HG02852 (cell line): Measurements from ENCODE around the gene SCAANT1.

Experiments
- ATAC-seq: cut with Tn5 transposase; IDR thresholded peaks from one replicate; pipeline ENCODE4 v1.9.1; 2021; ENCODE audit warnings: mild to moderate bottlenecking, moderate library complexity; ENCODE audit not compliant: unreplicated experiment

The SCAANT1 gene

DNA sequence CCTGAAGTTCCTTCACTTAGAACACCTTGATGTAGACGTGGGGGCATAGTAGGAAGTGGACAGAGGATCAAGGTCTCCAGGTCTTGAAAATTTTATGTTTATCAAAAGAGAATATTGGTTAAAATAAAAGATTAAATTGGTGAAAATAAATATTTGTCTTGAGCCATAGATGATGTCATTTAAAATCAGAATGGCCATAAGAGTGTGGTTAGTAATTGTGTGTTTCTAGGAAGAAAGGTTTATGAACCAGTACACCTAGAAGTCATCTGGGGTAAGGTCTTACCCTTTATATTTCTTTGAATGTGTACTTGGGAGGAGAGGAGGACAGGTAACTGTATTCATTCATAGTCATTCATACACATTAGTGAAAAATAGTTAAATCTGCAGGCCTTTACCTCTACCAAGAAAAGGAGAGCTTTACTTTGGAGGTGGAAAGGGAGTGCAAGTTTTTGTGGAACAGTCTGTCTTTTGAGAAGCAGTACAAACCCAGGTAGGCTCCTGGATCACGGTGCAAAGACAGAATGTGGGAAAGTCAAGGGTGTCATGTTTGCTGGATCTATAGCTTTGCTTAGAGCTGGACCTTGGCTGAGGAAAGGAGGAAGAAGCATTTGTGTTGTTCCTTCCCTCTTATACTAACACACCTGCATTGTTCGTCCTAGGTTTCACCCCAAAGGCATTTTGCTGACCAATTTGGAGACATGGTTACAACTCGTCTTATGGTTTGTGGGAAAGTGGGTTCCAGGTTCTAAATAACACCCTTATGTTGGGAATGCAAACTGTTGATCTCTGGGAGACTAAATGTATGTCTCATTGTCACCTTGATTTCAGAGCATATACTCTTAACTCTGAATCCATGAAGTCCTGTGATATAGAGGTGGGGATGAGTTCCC is 6.2 kb downstream of the SCAANT1 start:
- ATAC-seq = no peak

DNA sequence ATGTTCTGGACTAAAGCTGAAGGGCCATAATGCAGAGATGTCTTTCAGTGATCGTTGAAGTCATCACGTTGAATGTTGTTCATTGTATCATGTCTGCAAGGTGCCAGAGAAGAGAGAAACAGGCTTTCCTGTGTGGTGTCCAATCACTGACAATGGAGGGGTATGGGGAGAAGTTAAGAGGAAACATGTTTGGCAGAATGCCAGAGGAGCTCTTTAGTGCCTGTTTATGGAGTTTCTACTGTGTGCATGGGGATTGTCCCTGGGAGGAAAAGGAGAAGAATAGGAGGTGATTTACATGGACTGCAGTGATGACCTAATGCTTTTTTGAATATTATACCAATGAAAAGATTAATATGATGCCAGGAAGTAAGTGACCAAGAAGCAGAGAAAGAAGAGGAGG is 11.7 kb downstream of the SCAANT1 start:
- ATAC-seq = no peak

DNA sequence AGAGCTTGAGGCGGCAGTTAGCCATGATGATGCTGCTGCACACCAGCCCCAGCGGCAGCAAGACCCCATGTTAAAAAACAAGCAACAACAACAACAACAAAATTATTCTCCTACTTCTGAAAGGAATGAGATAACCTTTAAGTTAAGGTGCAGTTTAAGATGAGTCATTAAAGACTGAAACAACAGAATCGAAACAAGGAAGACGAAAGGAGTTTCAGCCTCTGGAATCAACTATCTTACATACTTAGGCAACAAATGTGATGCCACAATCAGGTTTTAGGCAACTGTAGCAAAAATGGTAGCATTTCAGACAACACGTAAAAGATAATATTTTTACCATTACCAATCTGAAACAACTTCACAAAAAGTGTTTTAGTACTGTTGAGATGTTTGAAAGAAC is 12.2 kb downstream of the SCAANT1 start:
- no peak for ATAC-seq

DNA sequence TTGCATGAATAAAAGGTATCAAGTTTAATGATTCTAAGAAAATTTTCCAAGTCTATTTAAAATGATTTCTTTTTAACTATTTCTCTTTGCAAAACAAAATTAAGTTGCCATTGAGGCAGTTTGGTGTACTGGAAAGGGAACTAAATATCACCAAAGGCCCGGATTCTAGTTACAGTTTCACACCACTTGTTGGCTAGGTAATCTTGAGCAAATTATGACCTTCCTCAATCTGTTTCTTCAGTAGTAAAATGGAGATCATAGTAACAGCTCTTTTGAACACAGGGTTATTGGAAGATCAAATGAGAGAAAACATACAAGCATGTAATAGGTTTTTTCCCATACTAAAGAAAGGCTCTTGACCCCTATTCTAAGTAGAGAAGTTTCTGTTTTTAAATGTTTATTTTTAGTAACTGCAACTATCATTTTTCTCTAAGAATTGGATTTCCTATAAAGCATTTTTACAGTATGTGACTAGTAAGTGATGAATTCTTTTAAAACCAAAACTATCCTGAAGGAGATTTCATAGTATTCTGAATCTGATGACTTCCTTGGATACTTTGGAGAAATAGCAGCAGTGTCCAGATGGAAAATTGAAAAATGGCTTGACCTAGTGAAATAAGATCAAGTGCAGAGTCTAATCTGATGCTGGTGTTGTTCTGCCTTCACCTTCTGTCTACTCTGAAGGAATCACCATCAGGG is 15.7 kb downstream of the SCAANT1 start:
- ATAC-seq = peak; percentile 68

DNA sequence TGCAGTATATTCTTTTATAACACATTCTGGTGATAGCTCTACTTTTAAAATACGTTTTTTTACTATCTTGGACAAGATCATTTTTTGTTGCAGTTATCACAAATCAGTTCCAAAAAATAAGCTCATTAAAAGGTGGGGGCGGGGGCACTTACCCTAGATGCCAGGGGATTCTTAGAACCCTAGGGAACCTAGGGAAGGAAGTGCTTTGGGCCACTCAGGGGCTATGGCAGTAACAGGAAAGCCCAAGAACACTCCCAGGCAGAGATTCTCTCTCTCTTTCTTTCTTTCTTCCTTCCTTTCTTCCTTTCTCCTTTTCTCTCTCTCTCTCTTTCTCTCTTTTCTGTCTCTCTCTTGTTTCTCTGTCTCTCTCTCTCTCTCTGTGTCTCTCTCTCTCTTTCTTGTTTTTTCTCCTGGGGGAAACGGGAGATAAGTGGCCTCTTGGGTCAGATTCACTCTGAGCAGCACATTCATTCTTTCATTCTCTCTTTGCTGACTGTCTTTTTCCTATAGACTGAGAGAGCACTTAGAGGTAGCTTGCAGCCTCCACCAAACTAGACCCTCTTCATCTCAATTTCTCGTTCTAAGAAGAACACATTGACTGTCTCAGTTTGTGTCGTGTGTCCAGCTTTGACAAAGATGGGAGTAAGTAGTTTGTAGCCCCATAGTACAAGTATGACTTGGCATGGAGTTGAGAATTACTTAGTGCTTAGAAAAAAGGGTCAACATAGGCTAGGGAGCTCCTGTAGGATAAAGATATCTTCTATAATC is 16.6 kb downstream of the SCAANT1 start:
- ATAC-seq = no peak

DNA sequence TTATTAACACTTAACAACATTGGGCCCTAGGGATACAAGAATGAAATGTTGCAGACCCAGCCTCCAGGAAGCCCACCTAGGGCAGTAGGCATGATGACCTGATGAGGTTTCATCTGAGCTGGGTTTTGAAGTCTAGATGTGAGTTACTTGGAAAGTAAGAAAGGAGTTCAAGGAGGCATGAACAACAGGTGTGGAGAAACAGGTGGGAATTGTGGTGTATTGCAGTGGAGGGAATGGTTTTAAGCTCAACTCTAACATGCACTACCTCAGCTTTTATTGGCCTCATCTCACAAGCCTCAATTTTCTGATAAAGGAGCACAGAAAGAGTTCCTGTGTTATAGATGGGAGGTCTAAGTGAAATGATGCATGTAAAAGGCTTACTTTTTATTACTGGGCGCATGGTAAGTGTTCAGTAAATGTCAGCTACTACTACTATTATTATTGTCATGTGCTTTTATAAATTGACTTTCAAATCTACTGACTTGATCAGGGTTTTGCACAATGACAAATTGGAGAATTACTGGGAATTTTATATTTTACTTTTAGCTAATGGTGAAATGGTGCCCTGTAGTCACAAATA is 19.3 kb downstream of the SCAANT1 start:
- ATAC-seq = no peak

DNA sequence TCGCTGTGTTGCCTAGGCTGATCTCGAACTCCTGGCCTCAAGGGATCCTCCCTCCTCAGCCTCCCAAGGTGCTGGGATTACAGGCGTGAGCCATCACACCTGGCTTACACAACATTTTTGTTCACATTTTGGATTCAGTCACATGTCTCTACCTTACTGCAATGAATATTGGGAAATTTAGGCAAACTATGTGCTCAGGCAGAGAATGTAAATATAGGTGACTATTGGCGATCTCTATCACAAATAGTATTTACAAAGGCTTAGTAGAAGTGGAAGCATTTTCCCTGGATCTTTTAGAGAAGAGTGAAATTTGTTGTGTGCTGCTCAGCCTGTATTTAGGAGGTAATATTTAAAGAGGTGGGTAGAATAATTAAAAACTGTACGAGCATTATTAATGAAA is 20.7 kb downstream of the SCAANT1 start:
- no peak for ATAC-seq

DNA sequence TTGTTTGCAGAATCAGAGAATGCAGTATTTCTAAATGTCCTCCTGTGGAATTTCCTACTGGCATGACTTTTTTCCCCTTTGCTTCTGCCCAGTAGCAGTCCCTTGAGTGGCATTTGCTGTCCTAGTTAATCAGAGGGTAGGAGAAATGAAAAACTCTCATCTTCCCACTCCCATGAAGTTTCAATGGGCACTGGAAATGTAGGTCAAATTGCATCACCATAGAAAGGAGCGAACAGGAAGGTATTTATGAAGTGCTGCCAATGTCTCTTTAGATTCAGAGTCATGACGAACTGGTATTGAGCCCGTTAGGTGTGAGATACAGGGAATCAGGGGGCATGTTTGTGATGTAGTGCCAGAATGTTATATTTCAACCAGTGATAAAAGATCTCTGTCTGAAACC is 25.3 kb downstream of the SCAANT1 start:
- ATAC-seq = no peak

DNA sequence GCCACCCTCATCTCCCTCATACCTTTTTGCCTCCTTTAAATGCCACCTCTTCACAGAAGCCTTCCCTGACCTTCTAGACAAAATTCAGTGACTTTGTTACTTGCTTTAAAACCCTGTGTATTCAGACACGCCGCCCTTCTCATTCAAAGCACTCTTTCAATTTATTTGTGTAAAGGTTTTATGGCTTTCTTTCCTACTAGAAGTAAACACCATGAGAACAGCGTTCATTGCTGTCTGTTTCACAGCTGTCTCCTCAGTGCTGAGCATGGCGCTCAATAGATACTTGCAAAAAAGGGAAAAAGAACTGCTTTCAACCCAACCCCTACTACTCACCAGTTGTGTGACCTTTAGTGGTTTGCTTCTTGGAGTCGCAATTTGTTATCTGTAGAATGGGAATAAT is 31.5 kb downstream of the SCAANT1 start:
- ATAC-seq = no peak

DNA sequence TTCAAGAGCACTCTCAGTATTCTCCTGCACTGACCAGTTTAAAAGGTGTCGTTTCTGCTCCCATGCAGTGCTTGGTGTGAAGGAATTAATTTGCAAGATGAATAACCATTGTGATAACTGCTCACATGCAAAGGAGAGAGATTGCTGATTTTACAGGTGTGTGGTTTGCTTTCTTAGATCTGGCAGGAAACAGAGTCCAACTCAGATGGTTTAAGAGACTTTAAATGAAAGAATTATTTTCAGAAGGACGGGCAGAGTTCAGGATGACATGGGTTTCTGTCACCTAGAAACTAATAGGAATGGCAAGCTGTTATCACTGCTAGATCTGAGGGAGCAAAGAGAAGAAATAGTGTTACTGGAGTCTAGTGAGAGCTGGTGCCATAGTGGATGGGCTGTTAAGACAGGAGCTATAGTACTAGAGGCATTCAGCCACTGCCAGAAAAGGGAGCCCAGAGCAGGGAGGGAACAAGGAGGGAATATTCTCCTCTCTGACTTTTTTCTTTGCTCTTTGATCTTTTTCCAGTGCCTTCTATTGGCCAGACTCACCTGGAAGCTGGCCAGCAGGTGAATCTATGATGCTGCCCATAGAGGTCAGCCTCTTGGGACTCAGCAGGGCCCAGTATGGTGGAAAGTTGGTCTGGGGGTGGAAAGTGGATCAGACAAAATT is 33.7 kb downstream of the SCAANT1 start:
- ATAC-seq = no peak

DNA sequence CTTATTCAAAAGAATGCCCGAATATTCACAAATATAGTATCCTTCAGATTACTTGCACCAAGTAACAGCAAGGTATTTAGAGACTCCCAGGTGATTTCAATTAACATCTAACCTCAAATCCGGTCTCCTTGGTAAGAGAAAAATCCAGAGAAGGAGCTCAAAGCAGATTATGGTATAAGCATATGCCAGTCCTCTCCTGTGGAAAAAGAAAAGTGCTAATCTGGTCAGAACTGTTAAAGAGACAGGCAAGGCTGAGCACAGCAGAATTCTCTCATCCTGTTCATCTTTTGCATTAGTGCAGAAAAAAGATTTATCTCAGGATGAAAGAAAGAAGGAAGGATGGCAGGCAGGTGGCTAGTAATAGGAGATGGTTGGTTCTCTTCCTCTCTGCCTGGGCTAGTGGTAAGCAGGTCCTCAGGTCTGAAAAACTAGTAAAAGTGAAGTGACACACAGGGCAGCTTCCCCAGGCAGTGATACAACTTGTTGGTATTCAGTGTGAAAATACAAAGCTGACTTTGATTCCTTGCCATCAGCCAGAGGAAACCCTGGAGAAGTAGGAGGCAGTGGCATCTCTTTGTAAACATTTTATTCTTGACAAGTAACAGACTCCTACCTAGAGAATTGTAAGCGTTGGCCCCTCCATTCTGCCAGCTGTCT is 34.3 kb downstream of the SCAANT1 start:
- ATAC-seq = no peak

DNA sequence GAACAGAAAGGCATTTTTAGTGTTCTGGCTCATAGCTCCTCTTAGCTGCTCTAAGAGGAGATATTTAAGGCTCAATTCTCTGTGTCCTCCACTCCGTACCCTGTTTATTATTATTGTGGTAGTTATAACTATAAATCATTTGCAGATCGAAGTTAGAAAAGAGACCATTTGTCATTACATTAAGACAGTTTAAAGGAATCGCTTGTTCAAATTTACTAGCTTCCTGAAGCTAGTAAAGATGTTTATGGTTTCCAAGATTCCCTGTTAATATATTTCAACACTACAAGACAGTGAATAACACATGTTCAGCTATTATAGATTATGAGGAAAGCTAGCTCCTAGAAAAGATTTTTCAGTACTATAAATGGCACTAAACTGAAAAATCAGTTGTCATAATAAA is 35.9 kb downstream of the SCAANT1 start:
- no peak for ATAC-seq

DNA sequence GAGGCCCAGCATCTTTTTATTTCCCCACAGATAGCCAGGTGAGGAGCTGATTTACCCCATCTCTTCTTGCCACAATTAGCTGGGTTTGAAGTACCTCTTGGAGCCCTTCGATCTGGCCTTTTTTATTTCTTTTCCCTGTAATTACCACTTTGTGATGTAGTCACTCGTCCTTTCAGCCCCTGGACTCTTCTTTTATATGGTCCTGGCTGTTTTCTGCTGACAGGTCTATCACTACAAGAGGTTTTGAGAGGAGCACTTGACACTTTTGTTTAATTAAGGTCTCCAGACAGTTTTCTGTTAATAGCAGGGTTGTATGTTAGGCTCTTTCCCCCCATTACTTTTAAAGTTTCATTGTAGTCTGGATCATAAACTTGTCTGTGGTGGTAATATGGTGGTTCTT is 36.7 kb downstream of the SCAANT1 start:
- no peak for ATAC-seq

DNA sequence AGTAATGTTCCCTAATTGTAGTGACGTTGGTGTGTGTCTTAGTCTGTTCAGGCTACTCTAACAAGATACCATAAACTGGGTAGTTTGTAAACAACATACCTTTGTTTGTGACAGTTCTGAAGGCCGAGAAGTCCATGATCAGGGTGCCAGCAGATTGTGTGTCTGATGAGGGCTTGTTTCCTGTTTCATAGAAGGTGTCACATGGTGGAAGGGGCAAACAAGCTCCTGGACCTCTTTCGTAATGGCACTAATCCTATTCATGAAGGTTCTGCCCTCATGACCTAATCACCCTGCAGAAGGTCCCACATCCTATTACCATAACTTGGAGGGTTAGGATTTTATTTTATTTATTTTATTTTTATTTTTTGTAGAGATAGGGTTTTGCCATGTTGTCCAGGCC is 37.4 kb downstream of the SCAANT1 start:
- no peak for ATAC-seq

DNA sequence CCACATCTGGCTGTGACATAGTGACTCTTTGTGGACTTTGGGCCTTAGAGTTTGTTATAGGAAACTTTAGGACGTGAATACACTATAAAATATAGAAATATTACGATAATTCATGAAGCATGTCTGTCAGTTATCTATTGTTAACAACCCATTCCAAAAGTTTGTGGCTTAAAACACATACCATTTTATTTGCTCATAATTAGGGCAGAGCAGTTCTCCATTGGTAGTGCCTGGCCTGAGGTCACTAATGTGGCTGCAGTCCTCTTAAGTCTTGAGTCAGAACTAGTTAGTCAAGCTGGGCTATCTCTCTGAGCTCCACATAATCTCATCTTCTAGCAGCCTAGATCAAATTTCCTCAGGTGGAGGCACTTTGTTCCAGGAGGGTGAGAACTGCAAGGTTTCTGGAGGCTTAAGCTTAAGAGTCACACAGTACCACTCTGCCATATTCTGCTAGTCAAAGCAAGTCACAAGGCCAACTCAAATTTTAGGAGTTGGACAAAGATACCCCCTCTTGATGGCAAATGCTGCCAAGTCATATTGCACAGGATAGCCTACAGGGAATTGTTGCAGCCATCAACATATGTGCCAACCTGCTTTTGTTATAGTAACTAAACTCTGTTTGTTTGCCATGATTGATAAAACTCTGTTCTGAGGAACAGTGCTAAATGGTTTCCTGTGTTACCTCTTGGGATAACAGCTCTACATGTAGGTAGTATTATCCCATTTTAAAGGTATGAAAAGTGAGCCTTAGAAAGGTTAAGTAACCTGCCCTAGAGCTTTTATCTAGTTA is 39.9 kb downstream of the SCAANT1 start:
- no peak for ATAC-seq

DNA sequence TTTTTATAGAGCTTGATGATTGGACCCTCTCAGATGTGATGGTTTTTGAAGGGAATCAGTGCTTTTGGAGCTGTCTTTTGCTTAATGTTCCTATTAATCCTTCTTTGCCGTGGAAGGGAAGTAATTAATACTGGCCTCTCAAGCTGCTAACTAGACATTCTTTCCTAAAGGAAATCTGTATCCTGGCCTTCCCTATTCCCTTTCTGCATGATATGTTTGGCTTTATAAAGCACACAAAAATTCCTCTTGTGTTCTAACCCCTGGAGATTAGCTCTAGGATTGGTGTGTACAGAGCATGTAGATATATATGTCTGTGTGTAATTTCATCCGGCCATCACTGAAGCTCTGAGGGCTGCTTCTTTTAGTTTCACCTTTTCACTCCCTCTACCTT is 41.6 kb downstream of the SCAANT1 start:
- ATAC-seq = no peak

DNA sequence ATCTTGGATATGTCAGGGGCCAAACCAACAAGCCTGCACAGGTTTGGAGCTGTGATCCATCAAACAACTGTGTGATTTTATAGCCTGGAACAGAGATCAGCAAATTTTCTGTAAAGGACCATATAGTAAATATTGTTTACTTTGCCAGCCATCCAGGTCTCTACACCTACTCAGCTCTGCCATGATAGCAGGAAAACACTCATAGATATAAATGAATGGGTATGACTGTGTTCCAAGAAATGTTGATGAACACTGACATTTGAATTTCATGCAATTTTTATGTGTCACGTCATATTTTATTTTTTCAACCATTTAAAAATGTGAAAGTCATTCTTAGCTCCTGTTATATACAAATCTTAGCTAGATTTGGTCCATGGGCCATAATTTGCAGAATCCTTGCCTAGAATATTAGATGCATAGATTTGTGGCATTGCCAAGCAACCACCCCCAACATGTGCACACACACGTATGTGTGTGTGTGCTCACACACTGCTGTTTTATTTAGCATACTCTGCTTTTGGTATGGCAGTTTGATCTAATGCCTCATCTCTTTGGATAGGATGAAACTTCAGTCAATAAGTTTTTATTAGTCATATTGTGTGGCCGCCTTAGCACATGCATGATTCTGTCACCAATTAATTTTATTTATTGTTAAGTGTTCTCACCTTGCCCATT is 42.1 kb downstream of the SCAANT1 start:
- ATAC-seq = no peak

DNA sequence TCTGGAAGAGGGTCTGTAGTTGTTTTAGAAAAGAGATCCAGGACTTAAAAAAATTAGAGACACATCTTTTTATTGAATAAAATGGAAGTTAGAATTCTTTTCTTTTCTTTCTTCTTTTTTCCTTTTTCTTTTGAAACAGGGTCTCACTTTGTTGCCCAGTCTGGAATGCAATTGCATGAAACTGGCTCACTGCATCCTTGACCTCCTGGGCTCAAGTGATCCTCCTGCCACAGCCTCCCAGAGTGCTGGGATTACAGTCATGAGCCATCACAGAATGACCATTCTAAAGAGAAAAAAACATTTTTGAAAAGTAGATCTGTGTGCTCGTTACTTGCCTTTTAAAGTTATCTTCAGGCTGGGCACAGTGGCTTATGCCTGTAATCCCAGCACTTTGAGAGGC is 45.0 kb downstream of the SCAANT1 start:
- no peak for ATAC-seq

DNA sequence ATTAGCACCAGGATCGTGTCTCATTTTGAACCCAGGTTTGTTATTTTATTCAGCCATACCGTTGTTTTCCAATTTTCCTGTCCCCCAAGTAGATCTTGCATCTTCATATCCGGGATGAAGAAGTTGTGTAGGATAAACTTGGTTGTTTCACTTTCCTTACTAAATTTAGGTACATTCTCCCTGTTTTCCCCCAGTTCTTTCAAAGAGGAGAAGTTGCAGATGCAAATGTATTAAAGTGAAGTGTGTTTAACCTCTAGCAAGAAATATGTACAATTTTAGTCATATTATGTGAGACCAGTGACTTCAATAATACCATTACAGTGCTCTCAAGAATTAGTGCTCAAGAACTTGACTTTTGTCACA is 47.2 kb downstream of the SCAANT1 start:
- ATAC-seq = no peak
